HepG2 (cell line): ENCODE results near the gene NELL1. TPM values are rescaled to one million over a fixed set of nuclear protein-coding genes. Genes with fewer than 3 reads are reported as not detected.
"Not testable (repeated sequence)": the region's sequence is repeated elsewhere in the genome, so short reads cannot be mapped to it uniquely, and the experiment has no call there.

Source experiments
- ATAC-seq: fragments of 200-7000 bp; cut with Tn5 transposase; 3 replicates; pipeline ENCODE4 v1.9.1; 2020; ENCODE audit warnings: mild to moderate bottlenecking, moderate library complexity
- BruUV-seq: library from RNA; stranded (reverse); fragments of 400-500 nt; replicated peaks from 2 replicates; lab custom pipeline; 2021; lab: Mats Ljungman, UMichigan
- CTCF ChIA-PET: fragments of 300-600 bp; formaldehyde crosslinking; extraction: SDS; loops from one replicate; lab custom pipeline; 2021; ENCODE audit warnings: low total read pairs, inconsistent platforms, low intra/inter-chr PET ratio; lab: Yijun Ruan, JAX
- POLR2A ChIA-PET: fragments of 350-600 bp; sonication (Branson Sonifier 250); formaldehyde crosslinking; loops from one replicate; lab custom pipeline; 2020; ENCODE audit warnings: antibody characterized with exemption, inconsistent platforms; lab: Yijun Ruan, JAX
- DNase-seq: peaks from one replicate; pipeline ENCODE4 v3.0.0-alpha.2; 2015; ENCODE audit warnings: low spot score
- FAIRE-seq: peaks from 3 replicates; lab custom pipeline; 2011; peaks lifted over from hg19 to GRCh38; lab: Jason Lieb, UNC
- H2AFZ ChIP-seq: one replicate; pipeline ENCODE4 v1.6.1; 2011; ENCODE audit warnings: low read length, inconsistent platforms
- H3K27ac ChIP-seq: fragments of 300-600 bp; 3 replicates; pipeline ENCODE4 v1.8.0; 2011; ENCODE audit warnings: mixed run types, mild to moderate bottlenecking, mixed read lengths, low read length, inconsistent platforms; ENCODE audit not compliant: insufficient read depth; ENCODE audit errors: extremely low read length
- H3K27me3 ChIP-seq, 2 experiments: fragments of 200-600 bp in 1 of 2; 2 replicates in 1 of 2; 3 replicates in 1 of 2; pipeline versions ENCODE4 v1.6.0 to v1.8.0; 2011; ENCODE audit warnings: low read length in 2 of 2, mild to moderate bottlenecking in 2 of 2, moderate library complexity in 2 of 2, inconsistent platforms in 1 of 2; ENCODE audit not compliant: insufficient read depth in 2 of 2, control insufficient read depth in 1 of 2
- H3K36me3 ChIP-seq, 2 experiments: fragments of 200-600 bp in 1 of 2; replicated peaks in 1 of 2; 2 replicates in 1 of 2; 3 replicates in 1 of 2; pipeline versions ENCODE4 v1.5.1 to v1.8.0; 2011; ENCODE audit warnings: low read length in 2 of 2, inconsistent platforms in 1 of 2; ENCODE audit not compliant: insufficient read depth in 2 of 2, control insufficient read depth in 1 of 2
- H3K4me1 ChIP-seq: 2 replicates; pipeline ENCODE4 v1.5.1; 2012; ENCODE audit warnings: low read length, inconsistent platforms; ENCODE audit not compliant: insufficient read depth
- H3K4me2 ChIP-seq: 2 replicates; pipeline ENCODE4 v1.6.0; 2011; ENCODE audit warnings: low read depth, low read length, inconsistent platforms
- H3K4me3 ChIP-seq, 3 experiments: fragments of 200-600 bp in 1 of 3; sonication (generic), shearing (Covaris generic) in 1 of 3; replicated peaks in 1 of 3; 2 replicates each; pipeline ENCODE4 v1.5.1; 2011 to 2016; ENCODE audit warnings: low read length in 3 of 3, inconsistent platforms in 2 of 3, low read depth in 2 of 3, mild to moderate bottlenecking in 2 of 3, control low read depth in 1 of 3, mixed read lengths in 1 of 3; ENCODE audit not compliant: insufficient read depth in 1 of 3
- H3K79me2 ChIP-seq: one replicate; pipeline ENCODE4 v1.6.1; 2011; ENCODE audit warnings: low read length, inconsistent platforms; ENCODE audit not compliant: insufficient read depth
- H3K9ac ChIP-seq: 2 replicates; pipeline ENCODE4 v1.6.0; 2011; ENCODE audit warnings: mild to moderate bottlenecking, low read depth, low read length, inconsistent platforms; ENCODE audit not compliant: insufficient read depth
- H3K9me3 ChIP-seq: 2 replicates; pipeline ENCODE4 v1.5.1; 2012; ENCODE audit warnings: mild to moderate bottlenecking, low read length
- H4K20me1 ChIP-seq: 2 replicates; pipeline ENCODE4 v1.6.0; 2011; ENCODE audit warnings: inconsistent platforms, mild to moderate bottlenecking, low read length, moderate library complexity; ENCODE audit not compliant: insufficient read depth
- HIC2 ChIP-seq: sonication (generic); formaldehyde crosslinking; IDR thresholded peaks from 2 replicates; pipeline ENCODE4 v1.9.0; 2022; ENCODE audit warnings: low read depth, missing genetic modification reagents
- MAFF ChIP-seq: IDR thresholded peaks from 2 replicates; pipeline ENCODE4 v1.6.1; 2011; ENCODE audit warnings: low read depth, low read length, improper control_type of control experiment
- MAFK ChIP-seq, 2 experiments: IDR thresholded peaks in 1 of 2; conservative IDR thresholded peaks in 1 of 2; 2 replicates each; pipeline ENCODE4 v1.6.1; 2011; ENCODE audit warnings: improper control_type of control experiment in 2 of 2, low read length in 2 of 2
- ZNF549 ChIP-seq: sonication (generic); formaldehyde crosslinking; IDR thresholded peaks from 2 replicates; pipeline ENCODE4 v1.5.0; 2020; ENCODE audit warnings: missing genetic modification reagents
- WGBS: methylation state at CpG from one replicate; pipeline ENCODE4 v1.1.6; 2017; ENCODE audit warnings: low lambda C conversion rate; 5-methylcytosine and 5-hydroxymethylcytosine counted together
- in situ Hi-C: cut with HindIII; loops from 2 replicates; pipeline ENCODE4 v1.10.0; 2017; ENCODE audit warnings: low pct_unique_long_range_greater_than_20kb; ENCODE audit not compliant: extremely low pct_ligation_motif_present
- intact Hi-C: fragments of 100-400 bp; cut with micrococcal nuclease; formaldehyde crosslinking; loops from one replicate; pipeline ENCODE4 v1.10.0; 2022; ENCODE audit not compliant: unreplicated experiment
- polyA plus RNA-seq, 8 experiments: library from polyadenylated mRNA; depleted of rRNA in 3 of 8; stranded (reverse) in 7 of 8; unstranded in 1 of 8; fragments of >200 nt; fragmentation: Illumina TruSeq in 4 of 8; extraction: Trizol in 4 of 8; gene quantifications; 2 replicates each; pipeline versions ENCODE4 v1.2.1 to v1.2.3, GENCODE V29; 2011 to 2016; ENCODE audit warnings: low read depth in 4 of 8, missing spikeins in 1 of 8, mixed read lengths in 1 of 8; ENCODE audit not compliant: insufficient read depth in 1 of 8
- total RNA-seq, 5 experiments: library from RNA; depleted of rRNA; stranded (reverse); fragments of >200 nt; fragmentation: Illumina TruSeq; extraction: Trizol; gene quantifications; 2 replicates each; pipeline ENCODE4 v1.2.3, GENCODE V29; 2016; ENCODE audit warnings: low read depth in 1 of 5

The NELL1 gene
- total and polyA plus RNA-seq, 2 of the 13 experiments (the other 11 are each of a cell fraction or from before 2014, with no cell fraction given): not detected

- TF ChIP-seq HIC2 (CRISPR knock-in tag): no peak
Measured at GRCh38 chr11:21268036-21268435, 598.6 kb downstream of the NELL1 start (continued).

- CTCF ChIA-PET, FAIRE-seq, H3K36me3 ChIP-seq, H3K9me3 ChIP-seq, H3K9ac ChIP-seq, POLR2A ChIA-PET, H3K79me2 ChIP-seq, H3K4me3 ChIP-seq, H3K27ac ChIP-seq, ATAC-seq, H2AFZ ChIP-seq, H4K20me1 ChIP-seq, DNase-seq, H3K27me3 ChIP-seq, in situ Hi-C loops, intact Hi-C loops, H3K4me2 ChIP-seq, BruUV-seq, H3K4me1 ChIP-seq: not testable (repeated sequence)
- no CpG with 5 or more reads among the region's 6 CpGs for WGBS
Measured at GRCh38 chr11:21272139-21272538, 602.8 kb downstream of the NELL1 start.

- CTCF ChIA-PET: no interaction called here
- Histone ChIP-seq H3K27me3 (no peaks in the 10 kb centered on the region), H3K4me3 (no peak overlapping the region), H3K79me2 (no peaks in the 10 kb centered on the region), H3K4me1 (no peaks in the 10 kb centered on the region), H4K20me1 (no peaks in the 10 kb centered on the region), H2AFZ (no peak overlapping the region), H3K36me3 (no peaks in the 10 kb centered on the region), H3K9me3 (no peaks in the 10 kb centered on the region), H3K27ac (no peak overlapping the region), H3K9ac (no peak overlapping the region), H3K4me2 (no peak overlapping the region)
- intact Hi-C loops (no loop called here), in situ Hi-C loops (no loop called here)
- DNase-seq (no peak), FAIRE-seq (no peak), ATAC-seq (no peak)
- TF ChIP-seq MAFK (conservative IDR thresholded peaks at IDR 0.05 in 1 of 2, IDR thresholded peaks at IDR 0.05 in 1 of 2; ENCODE audit: low read length in 2 of 2) (peak; percentile 47 to 60; a peak in 2 of 4 replicates), MAFF (peak; percentile 45; the same call in 1 of the 2 replicates), ZNF549 (no peak)
- no TSS peak for BruUV-seq
- 0% methylated on average over 1 of the region's 1 CpG for WGBS
- POLR2A ChIA-PET: no interaction called here
Measured at GRCh38 chr11:21278840-21279239, 609.5 kb downstream of the NELL1 start.
